ENCODE data around the gene KRCC1.
"Not testable (repeated sequence)": the region's sequence is repeated elsewhere in the genome, so short reads cannot be mapped to it uniquely, and the experiment has no call there.

The KRCC1 gene

DNA sequence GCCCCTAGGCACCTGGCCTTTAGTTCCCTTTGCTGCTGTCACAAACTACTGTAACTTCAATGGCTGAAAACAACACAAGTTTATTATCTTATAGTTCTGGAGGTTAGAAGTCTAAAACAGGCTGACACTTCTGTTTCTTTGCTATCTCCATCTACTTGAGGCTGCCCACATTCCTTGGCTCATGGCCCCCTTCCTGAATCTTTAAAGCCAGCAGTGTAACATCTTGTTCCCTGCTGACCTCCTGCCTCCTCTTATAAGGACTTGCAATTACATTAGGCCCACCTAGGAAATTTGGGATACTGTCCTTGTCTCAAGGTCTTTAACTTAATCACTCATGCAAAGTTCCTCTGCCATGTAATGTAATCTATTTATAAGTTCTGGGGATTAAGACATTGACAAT is 18.6 kb upstream of the KRCC1 start:
- no peak for DNase-seq

GRCh38 chr2:88071365-88071764 is 15.8 kb upstream of the KRCC1 start:
- DNase-seq: no peak

DNA sequence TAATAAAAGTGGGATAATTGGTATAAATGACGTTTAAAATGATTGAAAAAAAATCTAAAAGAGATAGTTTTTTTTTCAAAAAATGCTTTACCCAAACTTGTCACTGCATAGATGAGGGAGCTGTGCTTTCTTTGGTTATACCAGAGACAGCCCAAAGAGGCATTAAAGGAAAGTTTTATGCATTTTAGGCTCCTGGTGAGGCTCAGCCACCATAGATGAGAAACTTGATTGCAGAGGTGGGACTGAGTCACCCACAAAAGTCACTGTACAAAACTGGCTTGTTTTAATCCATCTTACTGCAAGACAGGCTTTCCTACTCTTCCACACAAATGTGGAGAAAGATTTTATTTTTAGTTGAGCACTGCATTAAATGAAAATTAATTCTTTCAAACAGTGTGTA is 14.5 kb upstream of the KRCC1 start:
- no peak for DNase-seq

DNA sequence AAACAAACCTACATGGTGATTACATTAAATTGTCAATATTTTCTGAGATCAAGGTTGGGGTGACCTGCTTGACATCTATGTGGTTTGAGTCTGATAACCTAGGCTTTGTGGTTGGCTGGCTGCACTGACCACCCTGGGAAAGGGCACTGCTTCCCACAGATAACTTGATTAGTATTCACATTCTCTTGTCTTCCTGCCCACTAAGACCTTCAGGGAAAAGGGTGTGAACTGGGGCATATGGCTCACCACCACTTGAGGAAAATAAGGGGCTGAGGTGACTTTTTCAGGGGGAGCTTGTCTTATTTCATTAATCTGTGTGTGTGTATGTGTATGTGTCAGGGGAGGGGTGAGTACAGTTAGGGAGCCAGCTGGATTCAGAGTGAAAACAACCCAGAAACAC is 13.5 kb upstream of the KRCC1 start:
- DNase-seq: no peak

GRCh38 chr2:88068044-88068443 is 12.5 kb upstream of the KRCC1 start:
- no peak for DNase-seq

- no peak for DNase-seq
These were observed 12.0 kb upstream of the KRCC1 start, which contains the start of gene SMYD1 for GRCh38 chr2:88067598-88067997. SMYD1 (plus strand) TSS chr2:88067825; CDS start chr2:88067865, 40 bp downstream.

DNA sequence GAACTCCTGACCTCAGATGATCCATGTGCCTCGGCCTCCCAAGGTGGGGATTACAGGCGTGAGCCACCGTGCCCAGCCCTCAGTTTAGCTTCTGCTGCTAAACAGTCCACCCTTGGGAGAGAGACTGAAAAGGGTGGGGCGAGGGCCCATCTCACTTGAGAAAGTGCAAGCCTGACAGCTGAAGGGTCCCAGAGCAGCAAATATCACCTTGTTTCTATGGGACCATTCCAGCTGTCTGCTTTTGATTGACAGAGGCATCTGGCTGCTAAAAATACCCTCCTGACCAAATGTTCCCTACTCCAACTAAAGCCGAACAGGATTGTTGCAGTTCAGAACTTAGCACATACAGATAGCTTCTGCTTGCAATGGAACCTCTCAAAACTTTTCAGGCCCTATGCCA is 11.6 kb upstream of the KRCC1 start:
- DNase-seq: no peak

DNA sequence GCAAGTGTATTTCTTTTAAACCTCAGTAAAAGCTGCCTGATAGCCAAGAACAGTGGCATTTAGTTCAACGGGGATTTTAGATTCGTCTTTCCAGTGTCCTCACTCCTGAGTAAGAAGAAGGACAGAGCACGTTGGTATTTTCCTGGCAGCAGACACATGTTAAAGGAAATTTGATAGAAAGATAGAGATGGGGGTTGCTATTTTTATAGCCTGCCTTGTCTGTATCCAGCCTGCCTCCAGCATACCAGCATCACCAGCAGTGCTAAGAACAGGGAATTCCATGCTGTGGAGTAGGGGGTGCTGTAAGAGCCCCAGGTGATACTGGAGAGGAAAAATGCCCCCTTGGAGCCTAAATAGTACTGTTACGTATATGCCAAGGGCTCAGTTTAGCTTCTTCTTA is 11.0 kb upstream of the KRCC1 start:
- no peak for DNase-seq

GRCh38 chr2:88061295-88061694 is 5.7 kb upstream of the KRCC1 start:
- no peak for DNase-seq

DNA sequence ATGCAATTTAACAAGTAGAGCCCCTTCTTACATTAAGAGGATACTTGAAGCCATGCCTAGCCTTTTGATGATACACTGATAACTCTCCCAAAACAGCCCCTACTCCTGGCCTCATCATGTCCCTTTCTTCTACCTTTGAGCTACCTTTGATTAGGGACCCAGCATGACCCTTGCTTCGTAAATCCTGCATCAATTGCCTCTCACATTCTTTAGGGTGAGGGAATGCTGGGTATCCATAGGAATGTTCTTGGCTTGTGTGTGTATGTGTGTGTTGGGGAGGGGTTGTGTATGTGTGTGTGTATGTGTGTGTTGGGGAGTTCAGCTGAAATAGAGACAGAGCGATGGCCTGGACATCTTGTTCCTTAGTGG is 5.3 kb upstream of the KRCC1 start:
- no peak for DNase-seq

- no peak for DNase-seq
These were observed 4.7 kb upstream of the KRCC1 start for GRCh38 chr2:88059979-88060906.

GRCh38 chr2:88058191-88058590 is 2.6 kb upstream of the KRCC1 start:
- DNase-seq: no peak

GRCh38 chr2:88057437-88057844 is 1.9 kb upstream of the KRCC1 start:
- DNase-seq: no peak

- no peak for DNase-seq
These were observed 707 bp downstream of the KRCC1 start for GRCh38 chr2:88054782-88055370.

DNA sequence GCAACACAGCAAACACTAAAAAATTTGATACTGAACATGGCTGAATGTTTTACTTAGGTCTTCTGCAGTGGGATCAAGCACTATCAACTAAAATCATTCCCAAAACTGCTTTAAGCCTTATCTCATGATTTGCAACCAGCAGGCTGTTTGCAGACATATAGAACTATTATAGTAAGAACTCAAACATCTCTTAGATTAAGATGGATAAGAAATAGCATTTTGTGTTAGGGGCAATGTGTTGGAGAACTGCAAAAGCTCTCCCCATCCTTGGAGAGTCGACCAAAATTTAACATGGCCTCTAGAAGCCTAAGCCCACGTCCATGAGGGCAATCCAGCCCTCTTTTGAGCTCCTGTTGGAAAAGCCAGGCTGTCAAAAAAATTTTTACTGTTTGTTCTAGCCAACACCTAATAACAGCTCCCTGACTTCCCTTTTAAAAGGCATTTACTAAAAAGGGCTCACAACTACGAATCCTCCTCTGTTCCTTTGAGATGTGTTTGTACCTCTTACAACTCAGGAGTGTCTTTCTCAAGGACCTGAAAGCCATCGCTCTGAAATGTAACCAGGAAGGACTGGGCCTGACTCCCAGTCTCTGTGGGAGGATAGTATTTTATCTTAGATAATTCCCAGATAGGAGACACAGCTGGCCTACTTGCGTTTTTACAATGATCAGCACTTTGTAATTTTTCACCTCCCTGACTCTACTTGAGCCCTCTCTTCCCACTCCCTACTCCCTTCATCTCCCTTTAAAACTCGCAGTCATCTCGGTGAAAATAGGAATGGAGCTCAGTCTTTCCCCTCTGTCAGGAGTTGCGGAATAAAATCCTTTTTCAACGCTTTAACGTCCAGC is 1.4 kb downstream of the KRCC1 start:
- DNase-seq: no peak

GRCh38 chr2:88053296-88053695 is 2.3 kb downstream of the KRCC1 start:
- no peak for DNase-seq

DNA sequence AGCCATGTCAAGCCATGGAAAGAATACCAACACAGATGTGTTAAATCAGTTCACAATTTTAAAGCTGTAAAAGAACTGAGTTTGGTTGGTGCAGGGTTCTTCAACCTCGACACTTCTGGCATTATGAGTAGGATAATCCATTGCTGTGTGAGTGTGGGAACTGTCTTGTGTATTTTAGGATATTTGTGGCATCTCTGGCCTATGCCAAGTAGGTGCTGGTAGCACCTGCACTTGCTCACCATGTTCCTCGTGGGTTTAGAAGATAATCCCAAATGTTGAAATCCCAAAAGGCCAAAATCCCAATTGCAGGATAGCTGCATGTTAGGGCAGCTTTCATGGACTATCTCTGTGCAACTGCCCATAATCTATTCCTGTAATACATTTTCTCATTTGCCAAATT is 3.8 kb downstream of the KRCC1 start:
- no peak for DNase-seq

GRCh38 chr2:88049622-88050021 is 6.0 kb downstream of the KRCC1 start:
- no peak for DNase-seq

GRCh38 chr2:88048541-88048940 is 7.0 kb downstream of the KRCC1 start:
- DNase-seq: no peak

DNA sequence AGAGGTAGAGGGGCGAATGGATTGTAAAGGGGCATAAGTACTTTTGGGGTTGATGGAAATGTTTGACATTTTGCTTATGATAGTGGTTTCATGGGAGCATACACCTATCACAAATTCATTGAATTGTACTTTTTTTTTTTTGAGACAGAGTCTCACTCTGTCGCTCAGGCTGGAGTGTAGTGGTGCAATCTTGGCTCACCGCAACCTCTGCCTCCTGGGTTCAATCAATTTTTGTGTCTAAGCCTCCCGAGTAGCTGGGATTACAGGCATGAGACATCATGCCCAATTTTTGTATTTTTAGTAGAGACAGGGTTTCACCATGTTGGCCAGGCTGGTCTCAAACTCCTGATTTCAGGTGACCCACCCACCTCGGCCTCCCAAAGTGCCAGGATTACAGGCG is 10.0 kb downstream of the KRCC1 start:
- not testable (repeated sequence) for DNase-seq

DNA sequence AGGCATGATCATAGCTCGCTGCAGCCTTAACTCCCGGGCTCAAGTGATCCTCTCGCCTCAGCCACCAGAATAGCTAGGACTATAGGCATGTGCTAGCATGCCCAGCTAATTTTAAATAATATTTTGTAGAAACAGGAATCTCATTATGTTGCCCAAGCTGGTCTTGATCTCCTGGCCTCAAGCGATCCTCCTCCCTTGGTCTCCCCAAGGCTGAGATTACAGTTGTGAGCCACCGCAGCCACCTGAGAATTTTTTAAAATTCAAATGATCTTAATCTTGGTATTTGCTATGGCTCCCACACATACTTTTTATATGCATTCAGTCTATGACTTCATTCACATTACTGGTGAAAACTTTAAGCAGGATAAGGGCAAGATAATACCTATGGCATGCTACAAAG is 13.1 kb downstream of the KRCC1 start:
- no peak for DNase-seq

- no peak for DNase-seq
These were observed 17.1 kb downstream of the KRCC1 start for GRCh38 chr2:88038263-88039105.

GRCh38 chr2:88036606-88037005 is 19.0 kb downstream of the KRCC1 start:
- DNase-seq: no peak

All from SIG-M5 (cell line).